Cardiac muscle cell (in vitro differentiated cells and primary cell): ENCODE data around the gene JMY. TPM values are rescaled to one million over a fixed set of nuclear protein-coding genes. Genes with fewer than 3 reads are reported as not detected.
A peak's percentile ranks its signal among the peaks of the same experiment; 100 is the strongest.

Experiments used
- DNase-seq, 2 donors: peaks; one replicate each; pipeline versions ENCODE4 v3.0.0 to v3.0.0-alpha.2; 2010 to 2017; ENCODE audit warnings: low read depth in 1 of 2, low spot score in 1 of 2
- H3K27ac ChIP-seq: fragments of 200-600 bp; sonication (generic); 2 replicates; pipeline ENCODE4 v1.5.1; 2016
- H3K27me3 ChIP-seq: fragments of 200-600 bp; sonication (generic); 2 replicates; pipeline ENCODE4 v1.6.0; 2016; ENCODE audit warnings: control low read depth
- H3K36me3 ChIP-seq: fragments of 200-600 bp; sonication (generic); 2 replicates; pipeline ENCODE4 v1.5.1; 2016; ENCODE audit warnings: control low read depth
- H3K4me1 ChIP-seq: fragments of 200-600 bp; sonication (generic); 2 replicates; pipeline ENCODE4 v1.8.1; 2017; ENCODE audit warnings: low read depth, mild to moderate bottlenecking, mixed run types
- H3K4me3 ChIP-seq: fragments of 200-600 bp; sonication (generic); 2 replicates; pipeline ENCODE4 v1.5.1; 2016; ENCODE audit warnings: mild to moderate bottlenecking
- H3K9me3 ChIP-seq: fragments of 200-600 bp; sonication (generic); 2 replicates; pipeline ENCODE4 v1.5.1; 2017; ENCODE audit warnings: low read depth, mild to moderate bottlenecking, control low read depth
- CTCF ChIP-seq: IDR thresholded peaks from 2 replicates; pipeline ENCODE4 v1.5.1; 2012; ENCODE audit warnings: low read depth, mild to moderate bottlenecking, low read length
- polyA plus RNA-seq: library from polyadenylated mRNA; unstranded; fragments of >200 nt; fragmentation: Nextera tagmentation; extraction: Ambion mirVana; gene quantifications from 2 replicates; pipeline ENCODE4 v1.2.1, GENCODE V29; 2016
- total RNA-seq: library from RNA; depleted of rRNA; stranded (reverse); fragments of >200 nt; gene quantifications from 2 replicates; pipeline ENCODE4 v1.2.3, GENCODE V29; 2016

JMY gene
- total and polyA plus RNA-seq, 2 experiments from 2014 or later: 6.3 to 23.0 TPM

GRCh38 chr5:79301046-79301712 is 65.2 kb downstream of the JMY start:
- H3K27ac ChIP-seq: no peak overlapping the region
- no peak for DNase-seq
- H3K27me3 ChIP-seq: no peaks in the 10 kb centered on the region
- H3K4me1 ChIP-seq: peaks cover 9% of the 10 kb centered on the region
- TF ChIP-seq CTCF: no peak
- no peak overlapping the region for H3K4me3 ChIP-seq
- no peaks in the 10 kb centered on the region for H3K9me3 ChIP-seq
- peaks cover 19% of the 10 kb centered on the region for H3K36me3 ChIP-seq

GRCh38 chr5:79302454-79302853 is 66.5 kb downstream of the JMY start:
- Histone ChIP-seq H3K9me3 (no peaks in the 10 kb centered on the region), H3K36me3 (peaks cover 30% of the 10 kb centered on the region), H3K4me1 (peaks cover 5% of the 10 kb centered on the region), H3K4me3 (no peak overlapping the region), H3K27ac (no peak overlapping the region), H3K27me3 (no peaks in the 10 kb centered on the region)
- no peak for DNase-seq
- no peak for TF ChIP-seq CTCF

GRCh38 chr5:79305706-79306105 is 69.8 kb downstream of the JMY start:
- no peak for DNase-seq
- Histone ChIP-seq H3K4me3 (no peak overlapping the region), H3K27me3 (no peaks in the 10 kb centered on the region), H3K4me1 (peaks cover 6% of the 10 kb centered on the region), H3K36me3 (peaks cover 23% of the 10 kb centered on the region), H3K9me3 (no peaks in the 10 kb centered on the region), H3K27ac (no peak overlapping the region)
- TF ChIP-seq CTCF: no peak

- no peak for TF ChIP-seq CTCF
- H3K27me3 ChIP-seq: no peaks in the 10 kb centered on the region
- no peak overlapping the region for H3K4me3 ChIP-seq
- no peaks in the 10 kb centered on the region for H3K4me1 ChIP-seq
- H3K27ac ChIP-seq: no peak overlapping the region
- H3K9me3 ChIP-seq: no peaks in the 10 kb centered on the region
- peaks cover 40% of the 10 kb centered on the region for H3K36me3 ChIP-seq
- peak in 1 of 2 donors; percentile 84 for DNase-seq
These were observed 83.1 kb downstream of the JMY start for GRCh38 chr5:79318935-79319614.

- Histone ChIP-seq H3K4me1 (no peaks in the 10 kb centered on the region), H3K9me3 (no peaks in the 10 kb centered on the region), H3K27me3 (no peaks in the 10 kb centered on the region), H3K27ac (no peak overlapping the region), H3K36me3 (no peaks in the 10 kb centered on the region), H3K4me3 (no peak overlapping the region)
- DNase-seq: no peak
- no peak for TF ChIP-seq CTCF
These were observed 93.5 kb downstream of the JMY start for GRCh38 chr5:79329453-79329852.
